Suprapubic skin (tissue), 4 donors: ENCODE measurements around the gene SF3A2. TPM values are rescaled to one million over a fixed set of nuclear protein-coding genes. Genes with fewer than 3 reads are reported as not detected.

ENCODE experiments used
- DNase-seq, 2 donors: peaks; one replicate each; pipeline ENCODE4 v3.0.0-alpha.2; 2019; ENCODE audit warnings: low spot score in 2 of 2
- H3K27ac ChIP-seq: fragments of 200-600 bp; sonication (generic); one replicate; pipeline ENCODE4 v1.5.1; 2019
- H3K27me3 ChIP-seq: fragments of 200-600 bp; sonication (generic); one replicate; pipeline ENCODE4 v1.5.1; 2019
- H3K36me3 ChIP-seq: fragments of 200-600 bp; sonication (generic); one replicate; pipeline ENCODE4 v1.5.1; 2019
- H3K4me1 ChIP-seq: fragments of 200-600 bp; sonication (generic); one replicate; pipeline ENCODE4 v1.5.1; 2019
- H3K4me3 ChIP-seq: fragments of 200-600 bp; sonication (generic); one replicate; pipeline ENCODE4 v1.5.1; 2019; ENCODE audit warnings: mild to moderate bottlenecking
- H3K9me3 ChIP-seq: fragments of 200-600 bp; sonication (generic); one replicate; pipeline ENCODE4 v1.5.1; 2019
- EP300 ChIP-seq: sonication (generic); formaldehyde crosslinking; IDR thresholded peaks from one replicate; pipeline ENCODE4 v1.6.1; 2017; ENCODE audit warnings: antibody characterized with exemption
- POLR2A ChIP-seq, 2 donors: fragments of 450-650 bp; IDR thresholded peaks; one replicate each; pipeline ENCODE4 v1.6.1; 2017; ENCODE audit warnings: antibody characterized with exemption in 2 of 2, mild to moderate bottlenecking in 2 of 2, moderate library complexity in 2 of 2
- POLR2AphosphoS5 ChIP-seq, 3 donors: sonication (generic); formaldehyde crosslinking; IDR thresholded peaks; one replicate each; pipeline ENCODE4 v1.6.1; 2017; ENCODE audit warnings: antibody characterized with exemption in 3 of 3
- WGBS: methylation state at CpG from one replicate; pipeline ENCODE4 v1.1.5; 2018; 5-methylcytosine and 5-hydroxymethylcytosine counted together
- total RNA-seq, 4 donors: library from RNA; depleted of rRNA; stranded (reverse); fragments of >200 nt; gene quantifications; one replicate each; pipeline ENCODE4 v1.1.0, GENCODE V29; 2016
- TF ChIP-seq, protein P1 (sequence below), 2 donors: fragments of 200-600 bp in 1 of 2; fragments of 450-650 bp in 1 of 2; sonication (generic) in 1 of 2; IDR thresholded peaks; one replicate each; pipeline ENCODE4 v1.5.1; 2016 to 2019; ENCODE audit warnings: antibody characterized with exemption in 2 of 2, mild to moderate bottlenecking in 1 of 2, moderate library complexity in 1 of 2

SF3A2 gene
- total RNA-seq, 4 donors from 2014 or later: 48.0 to 103 (median 64.8) TPM

DNA sequence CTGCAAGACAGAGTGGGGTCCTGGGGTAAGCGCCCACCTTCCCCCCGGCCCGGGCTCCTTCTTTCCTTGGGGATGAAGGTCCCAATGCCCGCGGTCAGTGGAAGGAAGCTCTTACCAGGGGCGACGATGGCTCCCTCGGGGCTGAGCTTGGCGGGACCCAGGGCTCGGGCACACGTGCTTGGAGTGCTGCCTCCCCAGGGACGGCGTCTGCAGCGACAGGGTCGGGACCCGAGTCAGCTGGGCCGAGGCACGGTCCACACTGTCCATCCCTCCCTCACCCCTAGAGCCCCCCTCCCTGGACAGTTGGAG lies 16.1 kb downstream of the SF3A2 start:
- H3K27me3 ChIP-seq: peaks cover 51% of the 10 kb centered on the region
- no peaks in the 10 kb centered on the region for H3K9me3 ChIP-seq
- no peak for DNase-seq
- no peak overlapping the region for H3K27ac ChIP-seq
- TF ChIP-seq EP300: no peak
- TF ChIP-seq, protein P1, sequence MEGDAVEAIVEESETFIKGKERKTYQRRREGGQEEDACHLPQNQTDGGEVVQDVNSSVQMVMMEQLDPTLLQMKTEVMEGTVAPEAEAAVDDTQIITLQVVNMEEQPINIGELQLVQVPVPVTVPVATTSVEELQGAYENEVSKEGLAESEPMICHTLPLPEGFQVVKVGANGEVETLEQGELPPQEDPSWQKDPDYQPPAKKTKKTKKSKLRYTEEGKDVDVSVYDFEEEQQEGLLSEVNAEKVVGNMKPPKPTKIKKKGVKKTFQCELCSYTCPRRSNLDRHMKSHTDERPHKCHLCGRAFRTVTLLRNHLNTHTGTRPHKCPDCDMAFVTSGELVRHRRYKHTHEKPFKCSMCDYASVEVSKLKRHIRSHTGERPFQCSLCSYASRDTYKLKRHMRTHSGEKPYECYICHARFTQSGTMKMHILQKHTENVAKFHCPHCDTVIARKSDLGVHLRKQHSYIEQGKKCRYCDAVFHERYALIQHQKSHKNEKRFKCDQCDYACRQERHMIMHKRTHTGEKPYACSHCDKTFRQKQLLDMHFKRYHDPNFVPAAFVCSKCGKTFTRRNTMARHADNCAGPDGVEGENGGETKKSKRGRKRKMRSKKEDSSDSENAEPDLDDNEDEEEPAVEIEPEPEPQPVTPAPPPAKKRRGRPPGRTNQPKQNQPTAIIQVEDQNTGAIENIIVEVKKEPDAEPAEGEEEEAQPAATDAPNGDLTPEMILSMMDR (IDR thresholded peaks at IDR 0.05): no peak
- no peak for TF ChIP-seq POLR2A (IDR thresholded peaks at IDR 0.05)
- TF ChIP-seq POLR2AphosphoS5 (IDR thresholded peaks at IDR 0.05): no peak
- H3K4me3 ChIP-seq: peak overlapping the region; percentile 37
- H3K36me3 ChIP-seq: peaks cover 15% of the 10 kb centered on the region
- 11% methylated on average over 14 of the region's 18 CpGs for WGBS
- peaks cover 44% of the 10 kb centered on the region for H3K4me1 ChIP-seq

- Histone ChIP-seq H3K4me3 (peak overlapping the region; percentile 37), H3K4me1 (peaks cover 44% of the 10 kb centered on the region), H3K9me3 (no peaks in the 10 kb centered on the region), H3K27ac (no peak overlapping the region), H3K36me3 (peaks cover 9% of the 10 kb centered on the region), H3K27me3 (peaks cover 51% of the 10 kb centered on the region)
- TF ChIP-seq POLR2A (IDR thresholded peaks at IDR 0.05) (no peak), EP300 (no peak), POLR2AphosphoS5 (IDR thresholded peaks at IDR 0.05) (no peak)
- TF ChIP-seq, protein P1 (IDR thresholded peaks at IDR 0.05): no peak
- WGBS: 44% methylated on average over 5 of the region's 77 CpGs
- no peak for DNase-seq
Observed at GRCh38 chr19:2253106-2254063, 16.8 kb downstream of the SF3A2 start.

DNA sequence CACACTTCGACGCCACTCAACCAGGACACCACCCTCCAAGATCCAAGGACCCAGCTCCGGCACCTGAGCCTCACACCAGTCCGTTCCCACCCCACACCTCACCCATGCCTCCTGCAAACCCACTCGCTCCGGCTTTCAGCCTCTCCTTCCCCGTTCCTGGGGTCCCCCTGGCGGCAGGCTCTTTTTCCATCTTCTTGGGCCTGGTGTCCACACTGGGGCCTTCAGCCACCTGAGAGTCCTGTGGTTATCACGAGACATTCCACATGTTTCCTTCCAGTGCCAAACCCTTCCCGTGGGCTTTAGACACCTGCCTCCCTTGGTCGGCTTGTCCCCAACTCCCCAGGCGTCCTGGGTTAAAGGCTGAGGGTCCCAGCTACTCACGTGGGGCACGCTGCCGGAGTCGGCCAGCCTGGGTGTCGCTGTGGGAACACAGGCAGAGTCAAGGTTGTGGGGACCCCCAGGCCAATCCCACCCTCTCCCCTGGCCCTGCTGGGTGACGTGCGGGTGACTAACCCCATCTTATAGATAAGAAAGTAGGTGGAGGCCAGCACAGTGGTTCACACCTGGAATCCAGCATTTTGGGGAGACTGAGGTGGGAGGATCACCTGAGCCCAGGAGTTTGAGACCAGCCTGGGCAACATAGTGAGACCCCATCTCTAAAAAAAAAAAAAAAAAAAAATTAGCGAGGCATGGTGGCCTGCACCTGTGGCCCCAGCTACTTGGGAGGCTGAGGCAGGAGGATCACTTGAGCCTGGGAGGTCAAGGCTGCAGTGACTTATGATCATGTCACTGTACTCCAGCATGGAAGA lies 17.6 kb downstream of the SF3A2 start:
- Histone ChIP-seq H3K4me3 (no peak overlapping the region), H3K36me3 (no peaks in the 10 kb centered on the region), H3K4me1 (peaks cover 44% of the 10 kb centered on the region), H3K27me3 (peaks cover 49% of the 10 kb centered on the region), H3K9me3 (no peaks in the 10 kb centered on the region), H3K27ac (no peak overlapping the region)
- TF ChIP-seq EP300 (no peak), POLR2A (IDR thresholded peaks at IDR 0.05) (no peak), POLR2AphosphoS5 (IDR thresholded peaks at IDR 0.05) (no peak)
- TF ChIP-seq, protein P1 (IDR thresholded peaks at IDR 0.05): no peak
- no peak for DNase-seq
- 86% methylated on average over 20 of the region's 20 CpGs for WGBS

DNA sequence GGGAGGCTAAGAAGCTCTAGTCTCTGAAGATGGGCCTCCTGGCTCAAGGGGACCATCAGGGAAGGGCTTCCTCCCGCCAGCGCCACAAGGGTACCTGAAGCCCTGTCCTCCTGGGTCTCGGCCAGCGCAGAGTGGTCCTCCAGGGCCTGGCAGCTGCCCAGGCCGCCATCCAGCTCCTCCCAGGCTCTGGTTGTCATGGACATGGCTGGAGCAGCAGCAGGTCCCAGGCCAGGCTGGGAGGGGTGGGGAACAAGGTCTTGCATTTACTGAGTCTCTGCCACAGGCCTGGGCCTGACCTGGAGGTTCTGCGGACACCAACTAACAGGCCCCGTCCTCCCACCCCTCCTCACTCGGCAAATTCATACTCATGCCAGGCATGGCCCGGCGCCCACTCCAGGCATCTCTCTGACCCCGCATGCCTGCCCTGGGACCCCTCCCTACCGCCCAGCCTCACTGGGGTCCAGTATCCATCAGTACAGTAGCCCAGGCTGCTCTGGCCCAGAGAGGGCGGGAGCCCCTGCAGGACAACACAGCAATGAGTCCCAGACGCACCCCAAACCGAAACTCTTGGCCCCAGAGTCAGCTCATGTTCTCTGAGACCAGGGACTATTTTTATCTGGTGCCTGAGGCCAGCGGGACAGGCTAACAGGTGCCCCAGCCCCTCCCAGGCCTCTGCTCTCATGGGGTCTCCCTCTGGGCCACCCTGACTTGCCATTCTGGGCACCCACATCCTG lies 18.7 kb downstream of the SF3A2 start:
- 93% methylated on average over 11 of the region's 16 CpGs for WGBS
- no peak for TF ChIP-seq EP300
- TF ChIP-seq, protein P1 (IDR thresholded peaks at IDR 0.05): no peak
- TF ChIP-seq POLR2A (IDR thresholded peaks at IDR 0.05): no peak
- TF ChIP-seq POLR2AphosphoS5 (IDR thresholded peaks at IDR 0.05): no peak
- Histone ChIP-seq H3K4me3 (no peak overlapping the region), H3K9me3 (no peaks in the 10 kb centered on the region), H3K27ac (no peak overlapping the region), H3K4me1 (peaks cover 42% of the 10 kb centered on the region), H3K36me3 (no peaks in the 10 kb centered on the region), H3K27me3 (peaks cover 38% of the 10 kb centered on the region)
- DNase-seq: no peak
